ENCODE measurements around the gene HOXB8. TPM values are rescaled to one million over a fixed set of nuclear protein-coding genes. Genes with fewer than 3 reads are reported as not detected.

HOXB8 gene
- polyA plus RNA-seq, 1 donor from 2014 or later: not detected

GRCh38 chr17:48584223-48584741 lies 30.8 kb downstream of the HOXB8 start:
- H2AFZ ChIP-seq (ENCODE audit: low read depth, low read length): no peak overlapping the region
- no peak overlapping the region for H3K4me2 ChIP-seq (ENCODE audit: low read length)
- H3K79me2 ChIP-seq (replicated peaks; ENCODE audit: insufficient read depth, low read length): no peaks in the 10 kb centered on the region
- H3K9ac ChIP-seq (ENCODE audit: low read length): no peak overlapping the region
- no peaks in the 10 kb centered on the region for H3K36me3 ChIP-seq (ENCODE audit: insufficient read depth, low read length)
- no peak overlapping the region for H3K27ac ChIP-seq (ENCODE audit: low read length)
- H3K4me3 ChIP-seq (ENCODE audit: low read length): no peak overlapping the region
- H3K27me3 ChIP-seq (ENCODE audit: insufficient read depth, low read depth, low read length): peaks cover 100% of the 10 kb centered on the region
- TF ChIP-seq CTCF (IDR thresholded peaks at IDR 0.05; ENCODE audit: poor library complexity, severe bottlenecking): no peak
- no peak for TF ChIP-seq RAD21 (conservative IDR thresholded peaks at IDR 0.05)
- TF ChIP-seq REST (IDR thresholded peaks at IDR 0.05; ENCODE audit: borderline replicate concordance): no peak
- TF ChIP-seq MXI1 (conservative IDR thresholded peaks at IDR 0.05; ENCODE audit: poor library complexity, severe bottlenecking): no peak
- TF ChIP-seq EZH2 (IDR thresholded peaks at IDR 0.05; ENCODE audit: borderline replicate concordance, insufficient read depth, low read length, poor library complexity, severe bottlenecking): no peak
- no peak for TF ChIP-seq POLR2AphosphoS5 (IDR thresholded peaks at IDR 0.05)
- TF ChIP-seq EP300 (conservative IDR thresholded peaks at IDR 0.05; ENCODE audit: poor library complexity, severe bottlenecking): no peak
- no peak for TF ChIP-seq SMC3 (conservative IDR thresholded peaks at IDR 0.05; ENCODE audit: poor library complexity)
- no peak for TF ChIP-seq TAF1 (IDR thresholded peaks at IDR 0.05; ENCODE audit: low read depth)
- H4K20me1 ChIP-seq (ENCODE audit: insufficient read depth): no peaks in the 10 kb centered on the region
- H3K9me2 ChIP-seq (ENCODE audit: insufficient read depth, low read length): no peaks in the 10 kb centered on the region
- H3F3A ChIP-seq (ENCODE audit: insufficient read depth, low read length, poor library complexity, severe bottlenecking): no peaks in the 10 kb centered on the region
- H3K9me3 ChIP-seq (ENCODE audit: low read length): peaks cover 8% of the 10 kb centered on the region

GRCh38 chr17:48583708-48584222 lies 31.3 kb downstream of the HOXB8 start:
- no peaks in the 10 kb centered on the region for H3K9me2 ChIP-seq (ENCODE audit: insufficient read depth, low read length)
- peaks cover 100% of the 10 kb centered on the region for H3K27me3 ChIP-seq (ENCODE audit: insufficient read depth, low read depth, low read length)
- H3K9ac ChIP-seq (ENCODE audit: low read length): no peak overlapping the region
- no peaks in the 10 kb centered on the region for H4K20me1 ChIP-seq (ENCODE audit: insufficient read depth)
- no peak overlapping the region for H3K4me3 ChIP-seq (ENCODE audit: low read length)
- no peaks in the 10 kb centered on the region for H3F3A ChIP-seq (ENCODE audit: insufficient read depth, low read length, poor library complexity, severe bottlenecking)
- H3K36me3 ChIP-seq (ENCODE audit: insufficient read depth, low read length): no peaks in the 10 kb centered on the region
- H3K9me3 ChIP-seq (ENCODE audit: low read length): peaks cover 8% of the 10 kb centered on the region
- no peaks in the 10 kb centered on the region for H3K79me2 ChIP-seq (replicated peaks; ENCODE audit: insufficient read depth, low read length)
- H3K4me2 ChIP-seq (ENCODE audit: low read length): no peak overlapping the region
- H3K27ac ChIP-seq (ENCODE audit: low read length): no peak overlapping the region
- no peak for TF ChIP-seq REST (IDR thresholded peaks at IDR 0.05; ENCODE audit: borderline replicate concordance)
- no peak overlapping the region for H2AFZ ChIP-seq (ENCODE audit: low read depth, low read length)

Measured in neural cell (in vitro differentiated cells).